Right lobe of liver (tissue), 4 donors: ENCODE measurements around the gene LRRC47.

Source experiments
- CTCF ChIP-seq, 4 donors: fragments of 200-600 bp in 3 of 4; fragments of 450-650 bp in 1 of 4; IDR thresholded peaks; one replicate each; pipeline versions ENCODE4 v1.5.1 to v1.8.0; 2016 to 2022; ENCODE audit warnings: antibody characterized with exemption in 4 of 4, mild to moderate bottlenecking in 2 of 4
- POLR2A ChIP-seq: fragments of 450-650 bp; IDR thresholded peaks from one replicate; pipeline ENCODE4 v1.6.1; 2017; ENCODE audit warnings: antibody characterized with exemption, mild to moderate bottlenecking
- donor health status: DM: no; HTN: no; CAD: no.
- donor health status: DM: no; HTN: no; CAD: no.
- donor health status: DM: no; HTN: yes; CAD: no.

GRCh38 chr1:3768811-3769390, 27.4 kb downstream of the LRRC47 start:
- TF ChIP-seq CTCF (IDR thresholded peaks at IDR 0.05) (no peak), POLR2A (no peak)
